Neuron (in vitro differentiated cells): ENCODE results near the gene RAD51B.
"Not testable (repeated sequence)": the region's sequence is repeated elsewhere in the genome, so short reads cannot be mapped to it uniquely, and the experiment has no call there.

ENCODE experiments used
- H2AFZ ChIP-seq: one replicate; pipeline ENCODE4 v1.6.1; 2013; ENCODE audit warnings: low read depth, mild to moderate bottlenecking, inconsistent platforms, low read length, moderate library complexity
- H3K27me3 ChIP-seq: one replicate; pipeline ENCODE4 v1.6.1; 2013; ENCODE audit warnings: low read length; ENCODE audit not compliant: insufficient read depth
- H3K36me3 ChIP-seq: one replicate; pipeline ENCODE4 v1.6.1; 2013; ENCODE audit warnings: low read length; ENCODE audit not compliant: insufficient read depth
- H3K4me1 ChIP-seq: one replicate; pipeline ENCODE4 v1.6.1; 2013; ENCODE audit warnings: low read length; ENCODE audit not compliant: insufficient read depth
- H3K4me3 ChIP-seq: 2 replicates; pipeline ENCODE4 v1.5.1; 2013; ENCODE audit warnings: mild to moderate bottlenecking, low read length, moderate library complexity
- H3K9me3 ChIP-seq: one replicate; pipeline ENCODE4 v1.6.1; 2013; ENCODE audit warnings: low read length

RAD51B gene

GRCh38 chr14:67951529-67952135, 132.1 kb downstream of the RAD51B start:
- Histone ChIP-seq H3K4me3 (no peak overlapping the region), H3K27me3 (no peaks in the 10 kb centered on the region), H2AFZ (no peak overlapping the region), H3K4me1 (no peaks in the 10 kb centered on the region), H3K36me3 (no peaks in the 10 kb centered on the region), H3K9me3 (no peaks in the 10 kb centered on the region)

GRCh38 chr14:67952381-67952780, 132.8 kb downstream of the RAD51B start:
- Histone ChIP-seq H3K4me1 (no peaks in the 10 kb centered on the region), H3K36me3 (no peaks in the 10 kb centered on the region), H3K9me3 (no peaks in the 10 kb centered on the region), H3K4me3 (no peak overlapping the region), H3K27me3 (no peaks in the 10 kb centered on the region), H2AFZ (no peak overlapping the region)

GRCh38 chr14:67952786-67953185, 133.2 kb downstream of the RAD51B start:
- Histone ChIP-seq H3K4me1 (no peaks in the 10 kb centered on the region), H3K27me3 (no peaks in the 10 kb centered on the region), H2AFZ (no peak overlapping the region), H3K36me3 (no peaks in the 10 kb centered on the region), H3K4me3 (no peak overlapping the region), H3K9me3 (no peaks in the 10 kb centered on the region)

GRCh38 chr14:67955261-67955660, 135.7 kb downstream of the RAD51B start:
- H2AFZ ChIP-seq, result no peak overlapping the region
- H3K9me3 ChIP-seq, result no peaks in the 10 kb centered on the region
- no peaks in the 10 kb centered on the region for H3K4me1 ChIP-seq
- H3K36me3 ChIP-seq, result no peaks in the 10 kb centered on the region
- no peaks in the 10 kb centered on the region for H3K27me3 ChIP-seq
- H3K4me3 ChIP-seq, result no peak overlapping the region

GRCh38 chr14:67957946-67958345, 138.4 kb downstream of the RAD51B start:
- Histone ChIP-seq H3K4me1 (no peaks in the 10 kb centered on the region), H3K27me3 (no peaks in the 10 kb centered on the region), H3K4me3 (no peak overlapping the region), H2AFZ (no peak overlapping the region), H3K9me3 (no peaks in the 10 kb centered on the region), H3K36me3 (no peaks in the 10 kb centered on the region)

GRCh38 chr14:67961676-67962075, 142.1 kb downstream of the RAD51B start:
- H2AFZ ChIP-seq, result no peak overlapping the region
- H3K4me1 ChIP-seq, result no peaks in the 10 kb centered on the region
- no peaks in the 10 kb centered on the region for H3K9me3 ChIP-seq
- no peaks in the 10 kb centered on the region for H3K27me3 ChIP-seq
- no peak overlapping the region for H3K4me3 ChIP-seq
- H3K36me3 ChIP-seq, result no peaks in the 10 kb centered on the region

GRCh38 chr14:67962215-67962644, 142.7 kb downstream of the RAD51B start:
- Histone ChIP-seq H3K27me3 (no peaks in the 10 kb centered on the region), H3K4me3 (no peak overlapping the region), H3K9me3 (no peaks in the 10 kb centered on the region), H3K4me1 (no peaks in the 10 kb centered on the region), H3K36me3 (no peaks in the 10 kb centered on the region), H2AFZ (no peak overlapping the region)

- no peak overlapping the region for H3K4me3 ChIP-seq
- H3K27me3 ChIP-seq, result no peaks in the 10 kb centered on the region
- no peaks in the 10 kb centered on the region for H3K36me3 ChIP-seq
- no peak overlapping the region for H2AFZ ChIP-seq
- no peaks in the 10 kb centered on the region for H3K4me1 ChIP-seq
- no peaks in the 10 kb centered on the region for H3K9me3 ChIP-seq
These were observed 144.0 kb downstream of the RAD51B start for GRCh38 chr14:67963545-67963944.

GRCh38 chr14:67963960-67964812, 144.6 kb downstream of the RAD51B start:
- no peak overlapping the region for H3K4me3 ChIP-seq
- H3K36me3 ChIP-seq, result no peaks in the 10 kb centered on the region
- H3K27me3 ChIP-seq, result no peaks in the 10 kb centered on the region
- H3K9me3 ChIP-seq, result no peaks in the 10 kb centered on the region
- no peak overlapping the region for H2AFZ ChIP-seq
- no peaks in the 10 kb centered on the region for H3K4me1 ChIP-seq

GRCh38 chr14:67965696-67966095, 146.1 kb downstream of the RAD51B start:
- Histone ChIP-seq H3K36me3 (no peaks in the 10 kb centered on the region), H3K4me1 (no peaks in the 10 kb centered on the region), H3K4me3 (no peak overlapping the region), H3K9me3 (no peaks in the 10 kb centered on the region), H2AFZ (no peak overlapping the region), H3K27me3 (no peaks in the 10 kb centered on the region)

- Histone ChIP-seq H3K4me3 (no peak overlapping the region), H3K9me3 (no peaks in the 10 kb centered on the region), H2AFZ (no peak overlapping the region), H3K27me3 (no peaks in the 10 kb centered on the region), H3K4me1 (no peaks in the 10 kb centered on the region), H3K36me3 (no peaks in the 10 kb centered on the region)
These were observed 147.6 kb downstream of the RAD51B start for GRCh38 chr14:67967206-67967605.

- not testable (repeated sequence) for H3K36me3 ChIP-seq, H3K4me3 ChIP-seq, H3K9me3 ChIP-seq, H3K4me1 ChIP-seq, H2AFZ ChIP-seq, H3K27me3 ChIP-seq
These were observed 148.4 kb downstream of the RAD51B start for GRCh38 chr14:67967970-67968369.

- no peak overlapping the region for H2AFZ ChIP-seq
- no peak overlapping the region for H3K4me3 ChIP-seq
- no peaks in the 10 kb centered on the region for H3K9me3 ChIP-seq
- H3K27me3 ChIP-seq, result no peaks in the 10 kb centered on the region
- H3K36me3 ChIP-seq, result no peaks in the 10 kb centered on the region
- H3K4me1 ChIP-seq, result no peaks in the 10 kb centered on the region
These were observed 151.3 kb downstream of the RAD51B start for GRCh38 chr14:67970923-67971322.
